ENCODE data around the gene KRT2.

DNA sequence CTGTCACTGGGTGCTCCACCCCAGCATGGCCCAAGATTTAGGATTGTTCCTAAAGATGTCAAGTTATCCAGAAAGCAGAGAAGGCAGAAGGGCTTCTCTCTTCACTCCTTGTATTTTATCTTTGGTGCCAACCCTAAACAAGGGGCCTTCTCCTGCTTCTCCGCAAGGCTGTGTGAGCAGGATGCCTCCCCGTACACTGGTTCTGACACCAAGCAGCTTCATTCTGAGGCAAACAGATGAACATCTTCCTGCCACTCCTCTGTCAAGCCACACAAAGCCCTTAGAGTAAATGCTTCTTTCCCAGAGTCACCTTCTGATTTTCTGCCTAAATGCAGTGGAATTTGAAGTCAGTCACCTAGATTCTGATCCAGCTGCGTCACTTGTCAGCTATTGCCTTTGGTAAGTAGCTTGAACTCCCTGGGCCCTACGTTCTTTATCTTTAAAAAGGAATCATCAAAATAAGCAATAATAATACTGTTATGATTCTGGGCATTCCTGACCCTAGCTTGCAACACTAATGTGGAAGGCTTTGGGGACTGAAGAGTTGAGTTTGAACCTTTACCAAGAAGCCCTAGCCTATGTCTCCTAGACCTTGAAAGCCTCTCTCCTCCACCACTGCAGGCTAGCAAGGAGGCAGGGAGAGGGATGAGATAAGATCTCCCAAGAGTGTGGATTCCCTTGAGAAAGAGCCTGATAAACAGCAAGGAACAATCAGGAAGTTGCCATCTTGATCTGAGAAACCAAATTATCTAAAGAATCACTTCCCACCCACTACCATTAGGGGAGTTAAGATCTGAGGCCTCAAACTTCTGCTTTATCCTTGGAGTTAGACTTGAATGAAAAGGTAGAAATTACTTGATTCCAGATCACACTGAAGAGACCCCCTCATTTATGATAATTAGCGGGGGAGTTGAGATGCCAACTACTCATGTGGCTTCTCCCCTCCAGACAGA is 39.3 kb downstream of the KRT2 start:
- TF ChIP-seq, protein P1, sequence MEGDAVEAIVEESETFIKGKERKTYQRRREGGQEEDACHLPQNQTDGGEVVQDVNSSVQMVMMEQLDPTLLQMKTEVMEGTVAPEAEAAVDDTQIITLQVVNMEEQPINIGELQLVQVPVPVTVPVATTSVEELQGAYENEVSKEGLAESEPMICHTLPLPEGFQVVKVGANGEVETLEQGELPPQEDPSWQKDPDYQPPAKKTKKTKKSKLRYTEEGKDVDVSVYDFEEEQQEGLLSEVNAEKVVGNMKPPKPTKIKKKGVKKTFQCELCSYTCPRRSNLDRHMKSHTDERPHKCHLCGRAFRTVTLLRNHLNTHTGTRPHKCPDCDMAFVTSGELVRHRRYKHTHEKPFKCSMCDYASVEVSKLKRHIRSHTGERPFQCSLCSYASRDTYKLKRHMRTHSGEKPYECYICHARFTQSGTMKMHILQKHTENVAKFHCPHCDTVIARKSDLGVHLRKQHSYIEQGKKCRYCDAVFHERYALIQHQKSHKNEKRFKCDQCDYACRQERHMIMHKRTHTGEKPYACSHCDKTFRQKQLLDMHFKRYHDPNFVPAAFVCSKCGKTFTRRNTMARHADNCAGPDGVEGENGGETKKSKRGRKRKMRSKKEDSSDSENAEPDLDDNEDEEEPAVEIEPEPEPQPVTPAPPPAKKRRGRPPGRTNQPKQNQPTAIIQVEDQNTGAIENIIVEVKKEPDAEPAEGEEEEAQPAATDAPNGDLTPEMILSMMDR (IDR thresholded peaks at IDR 0.05; ENCODE audit: insufficient read depth, low read depth, low read length), result no peak
- no peak for TF ChIP-seq EZH2 (IDR thresholded peaks at IDR 0.05; ENCODE audit: insufficient read depth, low read length)

All from astrocyte (in vitro differentiated cells and primary cell).